ENCODE measurements around the gene SLC23A1. TPM values are rescaled to one million over a fixed set of nuclear protein-coding genes. Genes with fewer than 3 reads are reported as not detected.
A peak's percentile ranks its signal among the peaks of the same experiment; 100 is the strongest.
"Not testable (repeated sequence)": the region's sequence is repeated elsewhere in the genome, so short reads cannot be mapped to it uniquely, and the experiment has no call there.

The SLC23A1 gene
- total RNA-seq, 4 donors from 2014 or later: not detected

DNA sequence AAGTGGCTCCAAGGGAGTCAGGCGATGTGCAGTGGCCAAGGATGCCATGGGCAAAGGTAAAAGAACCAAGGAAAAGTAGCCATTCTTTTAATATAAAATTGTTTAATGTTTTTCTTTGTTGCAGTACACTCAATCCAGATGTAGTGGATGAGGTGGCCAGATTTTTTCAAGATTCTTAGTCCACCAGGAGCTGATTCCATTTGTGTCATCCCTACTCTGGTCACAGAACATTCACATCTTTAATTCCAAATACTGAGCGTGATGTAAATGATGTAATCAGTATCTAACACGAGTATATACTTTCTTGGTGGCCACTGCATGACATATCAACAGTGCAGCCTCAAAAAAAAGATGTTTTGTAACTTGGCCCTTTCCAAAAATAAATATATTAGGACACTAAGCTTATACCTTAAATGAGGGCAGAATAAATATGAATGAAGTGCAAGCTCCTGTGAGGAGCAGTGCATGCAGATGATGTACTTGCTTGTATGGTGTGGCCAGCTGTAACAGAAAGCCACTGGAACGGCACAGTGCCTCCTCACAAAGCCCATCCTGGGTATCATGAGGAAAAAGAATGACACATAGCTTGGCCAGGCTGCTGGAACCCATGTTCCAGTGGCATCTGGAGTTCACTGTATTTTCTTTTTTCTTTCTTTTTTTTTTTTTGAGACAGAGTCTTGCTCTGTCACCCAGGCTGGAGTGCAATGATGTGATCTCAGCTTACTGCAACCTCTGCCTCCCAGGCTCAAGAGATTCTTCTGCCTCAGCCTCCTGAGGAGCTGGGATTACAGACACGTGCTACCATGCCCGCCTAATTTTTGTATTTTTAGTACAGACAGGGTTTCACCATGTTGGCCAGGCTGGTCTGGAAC, 27.3 kb upstream of the SLC23A1 start:
- WGBS: 73% methylated on average over 6 of the region's 6 CpGs
- no peak for DNase-seq (ENCODE audit: extremely low spot score)
- H3K27me3 ChIP-seq: no peaks in the 10 kb centered on the region
- no peak overlapping the region for H3K4me3 ChIP-seq
- TF ChIP-seq, protein P1, sequence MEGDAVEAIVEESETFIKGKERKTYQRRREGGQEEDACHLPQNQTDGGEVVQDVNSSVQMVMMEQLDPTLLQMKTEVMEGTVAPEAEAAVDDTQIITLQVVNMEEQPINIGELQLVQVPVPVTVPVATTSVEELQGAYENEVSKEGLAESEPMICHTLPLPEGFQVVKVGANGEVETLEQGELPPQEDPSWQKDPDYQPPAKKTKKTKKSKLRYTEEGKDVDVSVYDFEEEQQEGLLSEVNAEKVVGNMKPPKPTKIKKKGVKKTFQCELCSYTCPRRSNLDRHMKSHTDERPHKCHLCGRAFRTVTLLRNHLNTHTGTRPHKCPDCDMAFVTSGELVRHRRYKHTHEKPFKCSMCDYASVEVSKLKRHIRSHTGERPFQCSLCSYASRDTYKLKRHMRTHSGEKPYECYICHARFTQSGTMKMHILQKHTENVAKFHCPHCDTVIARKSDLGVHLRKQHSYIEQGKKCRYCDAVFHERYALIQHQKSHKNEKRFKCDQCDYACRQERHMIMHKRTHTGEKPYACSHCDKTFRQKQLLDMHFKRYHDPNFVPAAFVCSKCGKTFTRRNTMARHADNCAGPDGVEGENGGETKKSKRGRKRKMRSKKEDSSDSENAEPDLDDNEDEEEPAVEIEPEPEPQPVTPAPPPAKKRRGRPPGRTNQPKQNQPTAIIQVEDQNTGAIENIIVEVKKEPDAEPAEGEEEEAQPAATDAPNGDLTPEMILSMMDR (IDR thresholded peaks at IDR 0.05): no peak
- no peak for TF ChIP-seq POLR2AphosphoS5 (IDR thresholded peaks at IDR 0.05)
- TF ChIP-seq EP300 (IDR thresholded peaks at IDR 0.05): no peak
- no peak for TF ChIP-seq POLR2A (IDR thresholded peaks at IDR 0.05; ENCODE audit: low read depth)
- intact Hi-C loops (cut with DNase I): no loop called here
- H3K9me3 ChIP-seq: no peaks in the 10 kb centered on the region
- H3K4me1 ChIP-seq: peaks cover 19 to 32% (median 24%) of the 10 kb centered on the region in 4 donors
- H3K27ac ChIP-seq (replicated peaks in 1 of 4): peak overlapping the region; percentile 30 to 60 (median 43)
- H3K36me3 ChIP-seq: peaks cover 0 to 23% (median 3%) of the 10 kb centered on the region in 4 donors

DNA sequence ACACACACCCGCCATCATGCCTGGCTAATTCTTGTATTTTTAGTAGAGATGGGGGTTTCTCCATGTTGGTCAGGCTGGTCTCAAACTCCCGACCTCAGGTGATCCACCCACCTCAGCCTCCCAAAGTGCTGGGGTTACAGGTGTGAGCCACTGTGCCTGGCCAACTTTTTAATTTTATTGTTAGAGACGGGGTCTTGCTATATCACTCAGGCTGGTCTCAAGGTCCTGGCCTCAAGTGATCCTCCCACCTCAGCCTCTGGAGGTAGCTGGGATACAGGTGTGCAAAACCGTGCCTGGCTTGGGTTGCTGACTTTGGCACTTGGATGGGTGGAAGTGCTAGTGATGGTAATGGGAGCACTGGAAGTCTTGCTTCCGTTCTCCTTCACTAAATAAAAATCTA, 26.0 kb upstream of the SLC23A1 start:
- H3K9me3 ChIP-seq; intact Hi-C loops (cut with DNase I); H3K27ac ChIP-seq (replicated peaks in 1 of 4); H3K4me3 ChIP-seq; H3K27me3 ChIP-seq; DNase-seq (ENCODE audit: extremely low spot score): not testable (repeated sequence)
- WGBS: 82% methylated on average over 4 of the region's 5 CpGs
- Histone ChIP-seq H3K36me3 (peaks cover 0 to 23% (median 3%) of the 10 kb centered on the region in 4 donors), H3K4me1 (peaks cover 15 to 29% (median 17%) of the 10 kb centered on the region in 4 donors)

DNA sequence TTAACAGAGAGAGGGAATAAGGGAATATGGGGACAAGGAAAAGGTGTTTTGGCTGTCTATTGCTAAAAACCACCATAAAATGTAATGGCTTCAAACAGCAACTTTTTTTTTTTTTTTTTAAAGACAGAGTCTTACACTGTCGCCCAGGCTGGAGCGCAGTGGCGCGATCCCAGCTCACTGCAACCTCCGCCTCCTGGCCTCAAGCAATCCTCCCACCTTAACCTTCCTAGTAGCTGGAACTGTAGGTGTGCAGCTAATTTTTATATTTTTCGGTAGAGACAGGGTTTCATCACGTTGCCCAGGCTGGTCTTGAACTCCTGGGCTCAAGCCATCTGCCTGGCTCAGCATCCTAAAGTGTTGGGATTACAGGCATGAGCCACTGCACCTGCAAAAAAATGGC, 25.1 kb upstream of the SLC23A1 start:
- WGBS: 88% methylated on average over 7 of the region's 7 CpGs
- TF ChIP-seq POLR2A (IDR thresholded peaks at IDR 0.05; ENCODE audit: low read depth) (no peak), POLR2AphosphoS5 (IDR thresholded peaks at IDR 0.05) (no peak), EP300 (IDR thresholded peaks at IDR 0.05) (no peak)
- TF ChIP-seq, protein P1 (IDR thresholded peaks at IDR 0.05): no peak
- intact Hi-C loops (cut with DNase I): no loop called here
- H3K4me3 ChIP-seq: no peak overlapping the region
- H3K9me3 ChIP-seq: no peaks in the 10 kb centered on the region
- DNase-seq (ENCODE audit: extremely low spot score): no peak
- H3K36me3 ChIP-seq: peaks cover 0 to 14% (median 3%) of the 10 kb centered on the region in 4 donors
- H3K27ac ChIP-seq (replicated peaks in 1 of 4): no peak overlapping the region
- peaks cover 10 to 25% (median 15%) of the 10 kb centered on the region in 4 donors for H3K4me1 ChIP-seq
- no peaks in the 10 kb centered on the region for H3K27me3 ChIP-seq

DNA sequence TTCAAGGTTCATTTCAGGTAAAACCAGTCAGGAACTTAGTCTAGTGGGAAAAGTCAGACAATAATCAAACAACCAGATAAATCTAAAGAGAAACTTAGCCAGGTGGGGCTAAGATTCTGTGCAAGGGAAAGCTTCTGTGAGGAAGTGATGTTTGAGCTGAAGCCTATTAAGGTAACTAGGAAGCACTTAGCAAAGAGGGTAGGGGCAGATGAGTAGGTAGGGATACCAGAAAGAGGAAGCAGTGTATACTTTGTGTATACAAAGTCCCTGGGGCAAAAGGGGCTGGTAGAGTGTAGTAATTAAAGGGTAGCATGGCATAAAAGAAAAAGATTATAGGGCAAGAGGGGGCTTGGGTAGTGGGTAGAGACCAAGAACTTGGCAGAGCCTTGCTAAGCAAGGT, 24.4 kb upstream of the SLC23A1 start:
- no peak for DNase-seq (ENCODE audit: extremely low spot score)
- no peaks in the 10 kb centered on the region for H3K27me3 ChIP-seq
- peaks cover 0 to 7% (median 3%) of the 10 kb centered on the region in 4 donors for H3K36me3 ChIP-seq
- H3K4me1 ChIP-seq: peaks cover 14 to 32% (median 22%) of the 10 kb centered on the region in 4 donors
- no peak overlapping the region for H3K27ac ChIP-seq (replicated peaks in 1 of 4)
- intact Hi-C loops (cut with DNase I): no loop called here
- H3K4me3 ChIP-seq: no peak overlapping the region
- no peaks in the 10 kb centered on the region for H3K9me3 ChIP-seq
- TF ChIP-seq POLR2AphosphoS5 (IDR thresholded peaks at IDR 0.05): no peak
- no peak for TF ChIP-seq POLR2A (IDR thresholded peaks at IDR 0.05; ENCODE audit: low read depth)
- TF ChIP-seq, protein P1 (IDR thresholded peaks at IDR 0.05): no peak

DNA sequence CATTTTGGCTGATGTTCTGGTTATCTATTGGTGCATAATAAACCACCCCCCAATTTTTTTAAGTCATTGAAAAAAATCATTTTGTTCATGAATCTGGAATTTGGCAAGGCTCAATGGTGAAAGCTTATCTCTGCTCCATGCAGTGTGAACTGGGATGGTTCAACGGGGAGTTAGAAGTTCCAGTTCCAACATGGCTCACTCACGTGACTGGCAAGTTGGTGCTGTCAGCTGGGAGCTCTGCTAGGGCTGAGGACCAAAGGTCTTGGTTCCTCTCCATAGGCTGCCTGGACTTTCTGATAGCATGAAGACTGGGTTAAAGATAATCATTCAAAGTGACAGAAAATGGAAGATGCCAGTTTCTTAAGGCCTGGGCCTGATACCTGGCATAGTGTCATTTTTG, 23.9 kb upstream of the SLC23A1 start:
- Histone ChIP-seq H3K4me3 (no peak overlapping the region), H3K27me3 (no peaks in the 10 kb centered on the region), H3K27ac (replicated peaks in 1 of 4) (no peak overlapping the region), H3K4me1 (peaks cover 14 to 33% (median 22%) of the 10 kb centered on the region in 4 donors), H3K9me3 (no peaks in the 10 kb centered on the region), H3K36me3 (peaks cover 0 to 6% (median under 1%) of the 10 kb centered on the region in 4 donors)
- intact Hi-C loops (cut with DNase I): no loop called here
- no peak for DNase-seq (ENCODE audit: extremely low spot score)
- TF ChIP-seq, protein P1 (IDR thresholded peaks at IDR 0.05): no peak
- no peak for TF ChIP-seq POLR2AphosphoS5 (IDR thresholded peaks at IDR 0.05)
- TF ChIP-seq POLR2A (IDR thresholded peaks at IDR 0.05; ENCODE audit: low read depth): no peak
- no peak for TF ChIP-seq EP300 (IDR thresholded peaks at IDR 0.05)
- WGBS: 95% methylated on average over 2 of the region's 2 CpGs

Data from esophagus muscularis mucosa (tissue), 4 donors.